Activated CD8-positive, alpha-beta T cell treated with anti-CD3 and anti-CD28 coated beads for 36 hours (primary cell): ENCODE results near the gene UBE3B. TPM values are rescaled to one million over a fixed set of nuclear protein-coding genes. Genes with fewer than 3 reads are reported as not detected.

Experiments
- ATAC-seq: fragments of 200-7000 bp; cut with Tn5 transposase; one replicate; pipeline ENCODE4 v1.10.0; 2021; ENCODE audit warnings: mild to moderate bottlenecking, moderate library complexity
- CTCF ChIA-PET: fragments of 350-600 bp; sonication (Branson Sonifier 250); formaldehyde crosslinking; loops from one replicate; lab custom pipeline; 2021; ENCODE audit warnings: antibody characterized with exemption; lab: Charles Lee
- POLR2A ChIA-PET: fragments of 350-600 bp; sonication (Branson Sonifier 250); formaldehyde crosslinking; loops from one replicate; lab custom pipeline; 2021; ENCODE audit warnings: antibody characterized with exemption; lab: Charles Lee
- DNase-seq: peaks from one replicate; pipeline ENCODE4 v3.0.0-alpha.2; 2020
- H3K27ac Mint-ChIP-seq: one replicate; pipeline ENCODE4 v1.8.0; 2021; ENCODE audit warnings: mild to moderate bottlenecking, mixed read lengths
- H3K27me3 Mint-ChIP-seq: one replicate; pipeline ENCODE4 v1.8.0; 2021; ENCODE audit warnings: mixed read lengths
- H3K36me3 Mint-ChIP-seq: one replicate; pipeline ENCODE4 v1.8.0; 2021; ENCODE audit warnings: low read depth, mixed read lengths
- H3K4me1 Mint-ChIP-seq: one replicate; pipeline ENCODE4 v1.8.0; 2021; ENCODE audit warnings: low read depth, mixed read lengths
- H3K4me3 Mint-ChIP-seq: one replicate; pipeline ENCODE4 v1.8.0; 2021; ENCODE audit warnings: mild to moderate bottlenecking, moderate library complexity, mixed read lengths
- H3K9me3 Mint-ChIP-seq: one replicate; pipeline ENCODE4 v1.8.0; 2021; ENCODE audit warnings: mixed read lengths
- intact Hi-C: fragments of 100-400 bp; cut with micrococcal nuclease; formaldehyde crosslinking; loops from one replicate; pipeline ENCODE4 v1.10.0; 2022
- total RNA-seq, 2 experiments: library from RNA; stranded (reverse); gene quantifications; one replicate each; pipeline ENCODE4 v1.2.3, GENCODE V29; 2021
- TF ChIP-seq, protein P1 (sequence below): fragments of 200-600 bp; IDR thresholded peaks from one replicate; pipeline ENCODE4 v1.8.0; 2022; ENCODE audit warnings: antibody characterized with exemption, mild to moderate bottlenecking

The UBE3B gene
- total RNA-seq, 2 experiments from 2014 or later = 22.5 to 24.9 TPM

- Mint-ChIP-seq H3K9me3 (no peaks in the 10 kb centered on the region), H3K36me3 (no peaks in the 10 kb centered on the region), H3K27ac (no peak overlapping the region), H3K4me1 (no peaks in the 10 kb centered on the region), H3K27me3 (no peaks in the 10 kb centered on the region), H3K4me3 (no peak overlapping the region)
- ATAC-seq = no peak
- CTCF ChIA-PET = no interaction called here
- intact Hi-C loops = no loop called here
- no peak for DNase-seq
- TF ChIP-seq, protein P1, sequence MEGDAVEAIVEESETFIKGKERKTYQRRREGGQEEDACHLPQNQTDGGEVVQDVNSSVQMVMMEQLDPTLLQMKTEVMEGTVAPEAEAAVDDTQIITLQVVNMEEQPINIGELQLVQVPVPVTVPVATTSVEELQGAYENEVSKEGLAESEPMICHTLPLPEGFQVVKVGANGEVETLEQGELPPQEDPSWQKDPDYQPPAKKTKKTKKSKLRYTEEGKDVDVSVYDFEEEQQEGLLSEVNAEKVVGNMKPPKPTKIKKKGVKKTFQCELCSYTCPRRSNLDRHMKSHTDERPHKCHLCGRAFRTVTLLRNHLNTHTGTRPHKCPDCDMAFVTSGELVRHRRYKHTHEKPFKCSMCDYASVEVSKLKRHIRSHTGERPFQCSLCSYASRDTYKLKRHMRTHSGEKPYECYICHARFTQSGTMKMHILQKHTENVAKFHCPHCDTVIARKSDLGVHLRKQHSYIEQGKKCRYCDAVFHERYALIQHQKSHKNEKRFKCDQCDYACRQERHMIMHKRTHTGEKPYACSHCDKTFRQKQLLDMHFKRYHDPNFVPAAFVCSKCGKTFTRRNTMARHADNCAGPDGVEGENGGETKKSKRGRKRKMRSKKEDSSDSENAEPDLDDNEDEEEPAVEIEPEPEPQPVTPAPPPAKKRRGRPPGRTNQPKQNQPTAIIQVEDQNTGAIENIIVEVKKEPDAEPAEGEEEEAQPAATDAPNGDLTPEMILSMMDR = no peak
- POLR2A ChIA-PET = no interaction called here
These were observed 59.7 kb downstream of the UBE3B start for GRCh38 chr12:109537136-109537535.

- Mint-ChIP-seq H3K4me1 (no peaks in the 10 kb centered on the region), H3K36me3 (no peaks in the 10 kb centered on the region), H3K27ac (no peak overlapping the region), H3K9me3 (no peaks in the 10 kb centered on the region), H3K27me3 (no peaks in the 10 kb centered on the region), H3K4me3 (no peak overlapping the region)
- no peak for DNase-seq
- intact Hi-C loops = no loop called here
- ChIA-PET CTCF (interaction anchor here (1.2 kb wide), 1 partner anchor 19 kb away, joined by 4 read pairs; no protein-coding TSS in a partner anchor), POLR2A (no interaction called here)
- TF ChIP-seq, protein P1 = no peak
- no peak for ATAC-seq
These were observed 60.9 kb downstream of the UBE3B start for GRCh38 chr12:109538191-109538863.

- Mint-ChIP-seq H3K4me3 (no peak overlapping the region), H3K27ac (no peak overlapping the region), H3K36me3 (no peaks in the 10 kb centered on the region), H3K9me3 (no peaks in the 10 kb centered on the region), H3K27me3 (no peaks in the 10 kb centered on the region), H3K4me1 (no peaks in the 10 kb centered on the region)
- TF ChIP-seq, protein P1 = no peak
- intact Hi-C loops = no loop called here
- ATAC-seq (no peak), DNase-seq (no peak)
- ChIA-PET CTCF (no interaction called here), POLR2A (no interaction called here)
These were observed 62.1 kb downstream of the UBE3B start for GRCh38 chr12:109539508-109539907.

GRCh38 chr12:109540526-109541412, 63.3 kb downstream of the UBE3B start:
- no peak for ATAC-seq
- ChIA-PET CTCF (no interaction called here), POLR2A (no interaction called here)
- H3K27ac Mint-ChIP-seq = no peak overlapping the region
- TF ChIP-seq, protein P1 = no peak
- H3K4me1 Mint-ChIP-seq = peaks cover 5% of the 10 kb centered on the region
- no peak overlapping the region for H3K4me3 Mint-ChIP-seq
- no peaks in the 10 kb centered on the region for H3K9me3 Mint-ChIP-seq
- intact Hi-C loops = no loop called here
- H3K27me3 Mint-ChIP-seq = no peaks in the 10 kb centered on the region
- no peaks in the 10 kb centered on the region for H3K36me3 Mint-ChIP-seq
- DNase-seq = no peak

DNA sequence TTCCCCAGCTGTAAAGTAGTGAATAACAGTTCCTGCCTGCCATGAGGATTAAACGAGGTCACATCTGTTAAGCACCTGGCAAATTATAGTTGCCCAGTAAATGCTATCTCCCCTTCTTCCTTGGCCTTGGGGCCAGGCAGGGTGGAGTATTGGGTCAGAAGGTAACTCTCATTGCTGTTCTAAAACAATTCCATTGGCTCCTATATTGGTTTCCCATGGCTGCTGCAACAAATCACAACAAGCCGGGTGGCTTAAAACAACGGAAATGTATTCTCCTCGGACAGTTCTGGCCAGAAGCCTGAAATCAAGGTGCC, 63.9 kb downstream of the UBE3B start:
- ATAC-seq (no peak), DNase-seq (no peak)
- no peaks in the 10 kb centered on the region for H3K27me3 Mint-ChIP-seq
- intact Hi-C loops = no loop called here
- TF ChIP-seq, protein P1 = no peak
- ChIA-PET CTCF (no interaction called here), POLR2A (no interaction called here)
- H3K36me3 Mint-ChIP-seq = no peaks in the 10 kb centered on the region
- no peaks in the 10 kb centered on the region for H3K9me3 Mint-ChIP-seq
- H3K27ac Mint-ChIP-seq = no peak overlapping the region
- peaks cover 5% of the 10 kb centered on the region for H3K4me1 Mint-ChIP-seq
- H3K4me3 Mint-ChIP-seq = no peak overlapping the region
